ENCODE data around the gene COMTD1. TPM values are rescaled to one million over a fixed set of nuclear protein-coding genes. Genes with fewer than 3 reads are reported as not detected.

The COMTD1 gene
- total RNA-seq, 1 donor from 2014 or later = 17.1 TPM

GRCh38 chr10:75276069-75276872 is 40.5 kb upstream of the COMTD1 start:
- Histone ChIP-seq H3K4me2 (ENCODE audit: low read length) (no peak overlapping the region), H3K27ac (ENCODE audit: low read depth, low read length) (no peak overlapping the region), H3K36me3 (ENCODE audit: insufficient read depth, low read length) (no peaks in the 10 kb centered on the region), H2AFZ (ENCODE audit: low read depth, low read length) (no peak overlapping the region), H3K27me3 (ENCODE audit: insufficient read depth, low read length) (peaks cover 6% of the 10 kb centered on the region), H3K9me3 (ENCODE audit: insufficient read depth, low read depth, low read length) (no peaks in the 10 kb centered on the region), H3K4me1 (ENCODE audit: insufficient read depth, low read length) (no peaks in the 10 kb centered on the region), H3K4me3 (ENCODE audit: insufficient read depth, low read depth, low read length) (no peak overlapping the region), H3K79me2 (ENCODE audit: insufficient read depth, low read length) (no peaks in the 10 kb centered on the region), H4K20me1 (ENCODE audit: insufficient read depth, low read length) (no peaks in the 10 kb centered on the region), H3K9ac (ENCODE audit: low read length) (no peak overlapping the region)
- H3K4me3 Mint-ChIP-seq (ENCODE audit: unreplicated experiment) = no peak overlapping the region
- H3K9me3 Mint-ChIP-seq (ENCODE audit: unreplicated experiment) = peaks cover 3% of the 10 kb centered on the region
- no peak for DNase-seq (ENCODE audit: low read depth)
- no peaks in the 10 kb centered on the region for H3K36me3 Mint-ChIP-seq (ENCODE audit: low read depth, unreplicated experiment)
- no peak for FAIRE-seq
- TF ChIP-seq EZH2 (IDR thresholded peaks at IDR 0.05; ENCODE audit: insufficient read depth, low read length) = no peak
- no peak for TF ChIP-seq CTCF (IDR thresholded peaks at IDR 0.05; ENCODE audit: insufficient read depth, low read depth, low read length)
- peaks cover 26% of the 10 kb centered on the region for H3K27me3 Mint-ChIP-seq (ENCODE audit: low read depth, unreplicated experiment)
- no peak overlapping the region for H3K27ac Mint-ChIP-seq (ENCODE audit: unreplicated experiment)
- H3K4me1 Mint-ChIP-seq (ENCODE audit: low read depth, unreplicated experiment) = no peaks in the 10 kb centered on the region

GRCh38 chr10:75272896-75273295 is 37.1 kb upstream of the COMTD1 start:
- Histone ChIP-seq H3K27ac (ENCODE audit: low read depth, low read length) (no peak overlapping the region), H3K4me2 (ENCODE audit: low read length) (no peak overlapping the region), H3K27me3 (ENCODE audit: insufficient read depth, low read length) (no peaks in the 10 kb centered on the region), H3K4me3 (ENCODE audit: insufficient read depth, low read depth, low read length) (no peak overlapping the region), H3K36me3 (ENCODE audit: insufficient read depth, low read length) (no peaks in the 10 kb centered on the region), H3K9me3 (ENCODE audit: insufficient read depth, low read depth, low read length) (no peaks in the 10 kb centered on the region), H4K20me1 (ENCODE audit: insufficient read depth, low read length) (no peaks in the 10 kb centered on the region), H2AFZ (ENCODE audit: low read depth, low read length) (no peak overlapping the region), H3K4me1 (ENCODE audit: insufficient read depth, low read length) (no peaks in the 10 kb centered on the region), H3K79me2 (ENCODE audit: insufficient read depth, low read length) (no peaks in the 10 kb centered on the region), H3K9ac (ENCODE audit: low read length) (no peak overlapping the region)
- H3K4me1 Mint-ChIP-seq (ENCODE audit: low read depth, unreplicated experiment) = no peaks in the 10 kb centered on the region
- H3K27ac Mint-ChIP-seq (ENCODE audit: unreplicated experiment) = no peak overlapping the region
- H3K9me3 Mint-ChIP-seq (ENCODE audit: unreplicated experiment) = no peaks in the 10 kb centered on the region
- DNase-seq (ENCODE audit: low read depth) (no peak), FAIRE-seq (no peak)
- no peak overlapping the region for H3K4me3 Mint-ChIP-seq (ENCODE audit: unreplicated experiment)
- peaks cover 3% of the 10 kb centered on the region for H3K27me3 Mint-ChIP-seq (ENCODE audit: low read depth, unreplicated experiment)
- no peaks in the 10 kb centered on the region for H3K36me3 Mint-ChIP-seq (ENCODE audit: low read depth, unreplicated experiment)
- TF ChIP-seq EZH2 (IDR thresholded peaks at IDR 0.05; ENCODE audit: insufficient read depth, low read length) (no peak), CTCF (IDR thresholded peaks at IDR 0.05; ENCODE audit: insufficient read depth, low read depth, low read length) (no peak)

GRCh38 chr10:75272094-75272493 is 36.3 kb upstream of the COMTD1 start:
- Histone ChIP-seq H4K20me1 (ENCODE audit: insufficient read depth, low read length) (no peaks in the 10 kb centered on the region), H3K79me2 (ENCODE audit: insufficient read depth, low read length) (no peaks in the 10 kb centered on the region), H3K4me1 (ENCODE audit: insufficient read depth, low read length) (no peaks in the 10 kb centered on the region), H3K36me3 (ENCODE audit: insufficient read depth, low read length) (no peaks in the 10 kb centered on the region), H3K9ac (ENCODE audit: low read length) (no peak overlapping the region), H3K27me3 (ENCODE audit: insufficient read depth, low read length) (no peaks in the 10 kb centered on the region), H3K9me3 (ENCODE audit: insufficient read depth, low read depth, low read length) (no peaks in the 10 kb centered on the region), H3K4me3 (ENCODE audit: insufficient read depth, low read depth, low read length) (no peak overlapping the region), H2AFZ (ENCODE audit: low read depth, low read length) (no peak overlapping the region), H3K27ac (ENCODE audit: low read depth, low read length) (no peak overlapping the region), H3K4me2 (ENCODE audit: low read length) (no peak overlapping the region)
- Mint-ChIP-seq H3K27me3 (ENCODE audit: low read depth, unreplicated experiment) (peaks cover 3% of the 10 kb centered on the region), H3K27ac (ENCODE audit: unreplicated experiment) (no peak overlapping the region), H3K9me3 (ENCODE audit: unreplicated experiment) (no peaks in the 10 kb centered on the region), H3K4me3 (ENCODE audit: unreplicated experiment) (no peak overlapping the region), H3K4me1 (ENCODE audit: low read depth, unreplicated experiment) (no peaks in the 10 kb centered on the region), H3K36me3 (ENCODE audit: low read depth, unreplicated experiment) (no peaks in the 10 kb centered on the region)
- no peak for DNase-seq (ENCODE audit: low read depth)
- TF ChIP-seq EZH2 (IDR thresholded peaks at IDR 0.05; ENCODE audit: insufficient read depth, low read length) (no peak), CTCF (IDR thresholded peaks at IDR 0.05; ENCODE audit: insufficient read depth, low read depth, low read length) (no peak)
- FAIRE-seq = no peak
